OCI-LY3 (cell line): ENCODE data around the gene LANCL3.

Experiments used
- CTCF ChIP-seq: fragments of 200-600, 300-600 bp; sonication (generic); IDR thresholded peaks from 2 replicates; pipeline ENCODE4 v1.5.1; 2014; ENCODE audit warnings: antibody characterized with exemption, low read length, low read depth
- EZH2phosphoT487 ChIP-seq: fragments of 200-600 bp; shearing (Covaris generic); IDR thresholded peaks from 2 replicates; pipeline ENCODE4 v1.6.1; 2018; ENCODE audit warnings: antibody characterized with exemption, mixed run types, low read depth

GRCh38 chrX:37716602-37717001 is 145.1 kb downstream of the LANCL3 start:
- TF ChIP-seq CTCF: no peak
- TF ChIP-seq EZH2phosphoT487: no peak
